Muscle layer of duodenum (tissue), 2 donors: ENCODE measurements around the gene TMEM252.

Source experiments
- H3K27ac ChIP-seq: one replicate; pipeline ENCODE4 v1.7.0; 2013; ENCODE audit warnings: mild to moderate bottlenecking, low read length
- H3K27me3 ChIP-seq: one replicate; pipeline ENCODE4 v1.7.0; 2013; ENCODE audit warnings: low read depth, mild to moderate bottlenecking, control low read depth, low read length
- H3K36me3 ChIP-seq, 2 donors: one replicate each; pipeline ENCODE4 v1.7.0; 2013; ENCODE audit warnings: low read length in 2 of 2, control low read depth in 1 of 2, mild to moderate bottlenecking in 1 of 2; ENCODE audit not compliant: insufficient read depth in 2 of 2, control insufficient read depth in 1 of 2
- H3K4me1 ChIP-seq, 2 donors: one replicate each; pipeline ENCODE4 v1.7.0; 2013; ENCODE audit warnings: low read length in 2 of 2, mild to moderate bottlenecking in 2 of 2, control low read depth in 1 of 2, moderate library complexity in 1 of 2; ENCODE audit not compliant: insufficient read depth in 2 of 2, control insufficient read depth in 1 of 2
- H3K4me3 ChIP-seq, 2 donors: one replicate each; pipeline ENCODE4 v1.7.0; 2013; ENCODE audit warnings: low read length in 2 of 2, low read depth in 1 of 2, mild to moderate bottlenecking in 1 of 2
- H3K9me3 ChIP-seq, 2 donors: one replicate each; pipeline ENCODE4 v1.7.0; 2013; ENCODE audit warnings: low read length in 2 of 2, control low read depth in 1 of 2, mild to moderate bottlenecking in 1 of 2; ENCODE audit not compliant: control insufficient read depth in 1 of 2
- donor health status: healthy.

TMEM252 gene

GRCh38 chr9:68540712-68541535 is at the start of gene TMEM252:
Gene TMEM252, minus strand, starts transcription at chr9:68540883. Its CDS starts 69 bp downstream, at chr9:68540814.
- no peaks in the 10 kb centered on the region for H3K27me3 ChIP-seq
- no peaks in the 10 kb centered on the region for H3K9me3 ChIP-seq
- H3K36me3 ChIP-seq = no peaks in the 10 kb centered on the region
- H3K27ac ChIP-seq = peak within 1 kb of the TSS; percentile 43
- H3K4me3 ChIP-seq = no peak within 1 kb of the TSS
- peaks cover 9 to 12% of the 10 kb centered on the region in 2 donors for H3K4me1 ChIP-seq

- no peak overlapping the region for H3K4me3 ChIP-seq
- H3K27me3 ChIP-seq = no peaks in the 10 kb centered on the region
- no peak overlapping the region for H3K27ac ChIP-seq
- H3K9me3 ChIP-seq = no peaks in the 10 kb centered on the region
- H3K4me1 ChIP-seq = no peaks in the 10 kb centered on the region
- H3K36me3 ChIP-seq = no peaks in the 10 kb centered on the region
Observed at GRCh38 chr9:68585034-68585761, 44.5 kb upstream of the TMEM252 start.

- no peaks in the 10 kb centered on the region for H3K4me1 ChIP-seq
- no peak overlapping the region for H3K27ac ChIP-seq
- no peaks in the 10 kb centered on the region for H3K27me3 ChIP-seq
- H3K4me3 ChIP-seq = no peak overlapping the region
- H3K9me3 ChIP-seq = no peaks in the 10 kb centered on the region
- H3K36me3 ChIP-seq = no peaks in the 10 kb centered on the region
Observed at GRCh38 chr9:68584189-68585033, 43.7 kb upstream of the TMEM252 start.

GRCh38 chr9:68581696-68582095 is 41.0 kb upstream of the TMEM252 start:
- H3K4me1 ChIP-seq = no peaks in the 10 kb centered on the region
- H3K36me3 ChIP-seq = no peaks in the 10 kb centered on the region
- no peaks in the 10 kb centered on the region for H3K27me3 ChIP-seq
- no peaks in the 10 kb centered on the region for H3K9me3 ChIP-seq
- H3K27ac ChIP-seq = no peak overlapping the region
- no peak overlapping the region for H3K4me3 ChIP-seq

- Histone ChIP-seq H3K36me3 (no peaks in the 10 kb centered on the region), H3K4me3 (no peak overlapping the region), H3K27ac (no peak overlapping the region), H3K4me1 (no peaks in the 10 kb centered on the region), H3K9me3 (no peaks in the 10 kb centered on the region), H3K27me3 (no peaks in the 10 kb centered on the region)
Observed at GRCh38 chr9:68577774-68578591, 37.3 kb upstream of the TMEM252 start.

GRCh38 chr9:68575817-68576216 is 35.1 kb upstream of the TMEM252 start:
- Histone ChIP-seq H3K9me3 (no peaks in the 10 kb centered on the region), H3K36me3 (no peaks in the 10 kb centered on the region), H3K27ac (no peak overlapping the region), H3K27me3 (no peaks in the 10 kb centered on the region), H3K4me1 (no peaks in the 10 kb centered on the region), H3K4me3 (no peak overlapping the region)

GRCh38 chr9:68574150-68574549 is 33.5 kb upstream of the TMEM252 start:
- H3K36me3 ChIP-seq = no peaks in the 10 kb centered on the region
- no peaks in the 10 kb centered on the region for H3K9me3 ChIP-seq
- no peaks in the 10 kb centered on the region for H3K27me3 ChIP-seq
- H3K4me1 ChIP-seq = no peaks in the 10 kb centered on the region
- no peak overlapping the region for H3K4me3 ChIP-seq
- no peak overlapping the region for H3K27ac ChIP-seq

- no peaks in the 10 kb centered on the region for H3K27me3 ChIP-seq
- H3K4me1 ChIP-seq = peaks cover 0 to 5% of the 10 kb centered on the region in 2 donors
- no peaks in the 10 kb centered on the region for H3K36me3 ChIP-seq
- H3K9me3 ChIP-seq = no peaks in the 10 kb centered on the region
- no peak overlapping the region for H3K27ac ChIP-seq
- no peak overlapping the region for H3K4me3 ChIP-seq
Observed at GRCh38 chr9:68567565-68567964, 26.9 kb upstream of the TMEM252 start.

GRCh38 chr9:68562461-68562860 is 21.8 kb upstream of the TMEM252 start:
- Histone ChIP-seq H3K27ac (no peak overlapping the region), H3K27me3 (no peaks in the 10 kb centered on the region), H3K9me3 (no peaks in the 10 kb centered on the region), H3K36me3 (no peaks in the 10 kb centered on the region), H3K4me3 (no peak overlapping the region), H3K4me1 (peaks cover 0 to 22% of the 10 kb centered on the region in 2 donors)

GRCh38 chr9:68560071-68560844 is 19.6 kb upstream of the TMEM252 start:
- Histone ChIP-seq H3K27me3 (no peaks in the 10 kb centered on the region), H3K4me1 (peaks cover 0 to 22% of the 10 kb centered on the region in 2 donors), H3K4me3 (peak overlapping the region; percentile 2 to 33), H3K9me3 (no peaks in the 10 kb centered on the region), H3K36me3 (no peaks in the 10 kb centered on the region), H3K27ac (peak overlapping the region; percentile 54)
